K562 (cell line): Measurements from ENCODE around the gene ORAI3. TPM values are rescaled to one million over a fixed set of nuclear protein-coding genes. Genes with fewer than 3 reads are reported as not detected.

Experiments
- BHLHE40 ChIP-seq: IDR thresholded peaks from 2 replicates; pipeline ENCODE4 v1.6.1; 2011; ENCODE audit warnings: low read length, improper control_type of control experiment
- CBX8 ChIP-seq: fragments of 200-600 bp; sonication (generic); IDR thresholded peaks from 2 replicates; pipeline ENCODE4 v1.6.1; 2012; ENCODE audit warnings: borderline replicate concordance, mixed run types, low read depth, mild to moderate bottlenecking, moderate library complexity, mixed read lengths, low read length, control low read depth, inconsistent platforms; ENCODE audit not compliant: poor library complexity, severe bottlenecking; ENCODE audit errors: extremely low read depth
- HMGN3 ChIP-seq: IDR thresholded peaks from 2 replicates; pipeline ENCODE4 v1.6.1; 2011; ENCODE audit warnings: borderline replicate concordance, low read depth, mild to moderate bottlenecking, mixed read lengths, low read length; ENCODE audit not compliant: insufficient read length; ENCODE audit errors: extremely low read depth
- HOXB6 ChIP-seq: fragments of 250-450 bp; sonication (Bioruptor Pico); IDR thresholded peaks from 2 replicates; pipeline ENCODE4 v1.5.1; 2022; ENCODE audit warnings: mild to moderate bottlenecking, borderline replicate concordance
- PREB ChIP-seq: sonication (generic); formaldehyde crosslinking; IDR thresholded peaks from 2 replicates; pipeline ENCODE4 v1.8.1; 2023; ENCODE audit warnings: mild to moderate bottlenecking, missing genetic modification reagents
- SIN3A ChIP-seq, 2 experiments: fragments of 150-350 bp in 1 of 2; IDR thresholded peaks; 2 replicates each; pipeline ENCODE4 v1.6.1; 2011 to 2016; ENCODE audit warnings: borderline replicate concordance in 2 of 2, low read depth in 2 of 2, low read length in 2 of 2, mild to moderate bottlenecking in 2 of 2, moderate library complexity in 2 of 2; ENCODE audit not compliant: control insufficient read depth in 1 of 2
- TAF1 ChIP-seq: IDR thresholded peaks from 2 replicates; pipeline ENCODE4 v1.6.1; 2011; ENCODE audit warnings: mild to moderate bottlenecking, low read length, moderate library complexity; ENCODE audit not compliant: insufficient read depth, control insufficient read depth, severe bottlenecking; ENCODE audit errors: extremely low read depth
- TOE1 ChIP-seq, 2 experiments: fragments of 450-650 bp in 1 of 2; sonication (generic) in 1 of 2; formaldehyde crosslinking in 1 of 2; IDR thresholded peaks; 2 replicates each; pipeline versions ENCODE4 v1.7.1 to v1.8.0; 2016 to 2022; ENCODE audit warnings: borderline replicate concordance in 2 of 2, mild to moderate bottlenecking in 2 of 2, antibody characterized with exemption in 1 of 2, inconsistent platforms in 1 of 2, low read depth in 1 of 2, missing genetic modification reagents in 1 of 2, moderate library complexity in 1 of 2
- ZHX1 ChIP-seq: fragments of 150-350 bp; conservative IDR thresholded peaks from 2 replicates; pipeline ENCODE4 v1.6.1; 2014; ENCODE audit warnings: low read length
- ZMIZ1 ChIP-seq, 2 experiments: fragments of 150-350 bp in 1 of 2; IDR thresholded peaks; 2 replicates each; pipeline ENCODE4 v1.6.1; 2012 to 2016; ENCODE audit warnings: low read depth in 2 of 2, low read length in 2 of 2, mild to moderate bottlenecking in 1 of 2, moderate library complexity in 1 of 2
- ZNF354B ChIP-seq: fragments of 250-450 bp; sonication (Bioruptor Pico); IDR thresholded peaks from 2 replicates; pipeline ENCODE4 v1.4.0; 2020
- ZNF518B ChIP-seq: fragments of 250-450 bp; sonication (Bioruptor Pico); IDR thresholded peaks from 2 replicates; pipeline ENCODE4 v1.5.0; 2021; ENCODE audit warnings: mild to moderate bottlenecking, moderate library complexity
- polyA plus RNA-seq, 8 experiments: library from polyadenylated mRNA; depleted of rRNA in 4 of 8; stranded (reverse) in 5 of 8; unstranded in 3 of 8; fragments of >200 nt; fragmentation: Nextera tagmentation in 2 of 8; fragmentation: Illumina TruSeq in 1 of 8; extraction: Ambion mirVana in 2 of 8; extraction: Trizol in 1 of 8; gene quantifications; 2 replicates each; pipeline versions ENCODE4 v1.2.1 to v1.2.3, GENCODE V29; 2011 to 2014; ENCODE audit warnings: inconsistent platforms in 1 of 8, missing spikeins in 1 of 8
- total RNA-seq, 7 experiments: library from RNA; depleted of rRNA in 6 of 7; stranded (reverse); fragments of >200 nt in 6 of 7; fragmentation: Illumina TruSeq in 2 of 7; extraction: Trizol in 2 of 7; gene quantifications; 2 replicates each; pipeline versions ENCODE4 v1.2.1 to v1.2.3, GENCODE V29; 2011 to 2021; ENCODE audit warnings: low replicate concordance in 1 of 7

The ORAI3 gene
- total and polyA plus RNA-seq, 9 of the 15 experiments (the other 6 are each of a cell fraction or from before 2014, with no cell fraction given): 4.9 to 23.3 (median 14.1) TPM

- TF ChIP-seq ZMIZ1 (IDR thresholded peaks at IDR 0.05; ENCODE audit: low read depth in 2 of 2, low read length in 2 of 2): no peak
- no peak for TF ChIP-seq ZNF518B (CRISPR knock-in tag)
- peak; percentile 65 for TF ChIP-seq TAF1
- no peak for TF ChIP-seq CBX8
- no peak for TF ChIP-seq HMGN3
- TF ChIP-seq BHLHE40: 0 out of 2 replicates have a peak, but pooled peaks have one; percentile 6
- peak; percentile 59; the same call in 1 of the 2 replicates for TF ChIP-seq ZHX1
- TF ChIP-seq PREB (CRISPR knock-in tag): no peak
- TF ChIP-seq HOXB6 (CRISPR knock-in tag): peak; percentile 83; the same call in 1 of the 2 replicates
- peak; percentile 69; the same call in 1 of the 2 replicates for TF ChIP-seq TOE1 (IDR thresholded peaks at IDR 0.05; ENCODE audit: borderline replicate concordance)
- TF ChIP-seq TOE1 (CRISPR knock-in tag; IDR thresholded peaks at IDR 0.05; ENCODE audit: borderline replicate concordance, low read depth): peak; percentile 96; the same call in 1 of the 2 replicates
- 0 out of 2 replicates have a peak, but pooled peaks have one; percentile 43 for TF ChIP-seq ZNF354B
- TF ChIP-seq SIN3A (IDR thresholded peaks at IDR 0.05; ENCODE audit: borderline replicate concordance in 2 of 2, control insufficient read depth in 1 of 2, low read depth in 2 of 2, low read length in 2 of 2): peak in 1 of 2 experiments; percentile 2; a peak in 1 of 4 replicates
Measured at GRCh38 chr16:30922960-30923535, 25.8 kb upstream of the ORAI3 start (continued).
